Measurements from ENCODE around the gene FFAR3.

The FFAR3 gene

GRCh38 chr19:35403116-35403760, 45.0 kb downstream of the FFAR3 start:
- DNase-seq (ENCODE audit: low read depth): no peak

- DNase-seq (ENCODE audit: low read depth): no peak
These were observed 46.8 kb downstream of the FFAR3 start for GRCh38 chr19:35404879-35405622.

GRCh38 chr19:35407619-35408018, 49.4 kb downstream of the FFAR3 start:
- DNase-seq (ENCODE audit: low read depth): no peak

- no peak for DNase-seq (ENCODE audit: low read depth)
These were observed 50.3 kb downstream of the FFAR3 start for GRCh38 chr19:35408284-35409171.

GRCh38 chr19:35409191-35409590, 50.9 kb downstream of the FFAR3 start:
- DNase-seq (ENCODE audit: low read depth): no peak
